ENCODE data around the gene KRT1. TPM values are rescaled to one million over a fixed set of nuclear protein-coding genes. Genes with fewer than 3 reads are reported as not detected.

KRT1 gene
- total and polyA plus RNA-seq, 2 donors (not counting 1 experiment from before 2014, with no cell fraction given) = not detected

- Histone ChIP-seq H3K27ac (ENCODE audit: low read length in 2 of 2) (no peak overlapping the region), H3K4me2 (replicated peaks; ENCODE audit: low read depth, low read length, poor library complexity, severe bottlenecking) (no peak overlapping the region), H2AFZ (ENCODE audit: insufficient read depth, low read depth, low read length, poor library complexity, severe bottlenecking) (no peak overlapping the region), H3K27me3 (replicated peaks in 1 of 4; ENCODE audit: control extremely low read depth in 1 of 4, control insufficient read depth in 3 of 4, insufficient read depth in 4 of 4, low read length in 3 of 4) (peaks cover 0 to 16% (median 2%) of the 10 kb centered on the region in 4 experiments), H3K4me1 (ENCODE audit: control insufficient read depth in 2 of 2, insufficient read depth in 2 of 2, low read length in 2 of 2) (peaks cover 0 to 3% of the 10 kb centered on the region in 2 donors), H3K9me3 (ENCODE audit: control extremely low read depth in 1 of 3, control insufficient read depth in 2 of 3, insufficient read depth in 1 of 3, low read length in 2 of 3) (no peaks in the 10 kb centered on the region), H3K9ac (ENCODE audit: low read length) (no peak overlapping the region), H3K79me2 (ENCODE audit: control insufficient read depth, insufficient read depth, low read length) (no peaks in the 10 kb centered on the region), H3K36me3 (replicated peaks in 1 of 2; ENCODE audit: control extremely low read depth in 1 of 2, control insufficient read depth in 1 of 2, extremely low read depth in 1 of 2, insufficient read depth in 2 of 2, low read length in 1 of 2) (no peaks in the 10 kb centered on the region), H3K4me3 (ENCODE audit: control extremely low read depth in 1 of 5, extremely low read depth in 1 of 5, insufficient read depth in 1 of 5, low read depth in 2 of 5, low read length in 4 of 5) (no peak overlapping the region), H4K20me1 (ENCODE audit: control insufficient read depth, insufficient read depth, low read length, poor library complexity, severe bottlenecking) (no peaks in the 10 kb centered on the region)
- Mint-ChIP-seq H3K4me1 (peaks cover 4% of the 10 kb centered on the region), H3K9me3 (ENCODE audit: insufficient read depth) (no peaks in the 10 kb centered on the region), H3K4me3 (no peak overlapping the region), H3K27me3 (peaks cover 51% of the 10 kb centered on the region), H3K27ac (no peak overlapping the region)
- ChIA-PET CTCF (no interaction called here), POLR2A (no interaction called here)
- no peak for ATAC-seq (ENCODE audit: low read depth)
- DNase-seq = no peak
- no peak for TF ChIP-seq EZH2 (IDR thresholded peaks at IDR 0.05; ENCODE audit: borderline replicate concordance, insufficient read depth, low read depth, low read length, poor library complexity, severe bottlenecking)
- TF ChIP-seq, protein P1, sequence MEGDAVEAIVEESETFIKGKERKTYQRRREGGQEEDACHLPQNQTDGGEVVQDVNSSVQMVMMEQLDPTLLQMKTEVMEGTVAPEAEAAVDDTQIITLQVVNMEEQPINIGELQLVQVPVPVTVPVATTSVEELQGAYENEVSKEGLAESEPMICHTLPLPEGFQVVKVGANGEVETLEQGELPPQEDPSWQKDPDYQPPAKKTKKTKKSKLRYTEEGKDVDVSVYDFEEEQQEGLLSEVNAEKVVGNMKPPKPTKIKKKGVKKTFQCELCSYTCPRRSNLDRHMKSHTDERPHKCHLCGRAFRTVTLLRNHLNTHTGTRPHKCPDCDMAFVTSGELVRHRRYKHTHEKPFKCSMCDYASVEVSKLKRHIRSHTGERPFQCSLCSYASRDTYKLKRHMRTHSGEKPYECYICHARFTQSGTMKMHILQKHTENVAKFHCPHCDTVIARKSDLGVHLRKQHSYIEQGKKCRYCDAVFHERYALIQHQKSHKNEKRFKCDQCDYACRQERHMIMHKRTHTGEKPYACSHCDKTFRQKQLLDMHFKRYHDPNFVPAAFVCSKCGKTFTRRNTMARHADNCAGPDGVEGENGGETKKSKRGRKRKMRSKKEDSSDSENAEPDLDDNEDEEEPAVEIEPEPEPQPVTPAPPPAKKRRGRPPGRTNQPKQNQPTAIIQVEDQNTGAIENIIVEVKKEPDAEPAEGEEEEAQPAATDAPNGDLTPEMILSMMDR (IDR thresholded peaks at IDR 0.05) = no peak
- intact Hi-C loops (cut with micrococcal nuclease) = no loop called here
- WGBS (ENCODE audit: insufficient coverage) = 100% methylated on average over 2 of the region's 3 CpGs
Observed at GRCh38 chr12:52686063-52686462, 5.9 kb upstream of the KRT1 start.

- Histone ChIP-seq H3K9ac (ENCODE audit: low read length) (no peak overlapping the region), H3K27ac (ENCODE audit: low read length in 2 of 2) (no peak overlapping the region), H3K79me2 (ENCODE audit: control insufficient read depth, insufficient read depth, low read length) (no peaks in the 10 kb centered on the region), H2AFZ (ENCODE audit: insufficient read depth, low read depth, low read length, poor library complexity, severe bottlenecking) (no peak overlapping the region), H3K36me3 (replicated peaks in 1 of 2; ENCODE audit: control extremely low read depth in 1 of 2, control insufficient read depth in 1 of 2, extremely low read depth in 1 of 2, insufficient read depth in 2 of 2, low read length in 1 of 2) (no peaks in the 10 kb centered on the region), H3K4me2 (replicated peaks; ENCODE audit: low read depth, low read length, poor library complexity, severe bottlenecking) (no peak overlapping the region), H3K4me1 (ENCODE audit: control insufficient read depth in 2 of 2, insufficient read depth in 2 of 2, low read length in 2 of 2) (no peaks in the 10 kb centered on the region), H3K4me3 (ENCODE audit: control extremely low read depth in 1 of 5, extremely low read depth in 1 of 5, insufficient read depth in 1 of 5, low read depth in 2 of 5, low read length in 4 of 5) (no peak overlapping the region), H3K9me3 (ENCODE audit: control extremely low read depth in 1 of 3, control insufficient read depth in 2 of 3, insufficient read depth in 1 of 3, low read length in 2 of 3) (no peaks in the 10 kb centered on the region), H3K27me3 (replicated peaks in 1 of 4; ENCODE audit: control extremely low read depth in 1 of 4, control insufficient read depth in 3 of 4, insufficient read depth in 4 of 4, low read length in 3 of 4) (peaks cover 0 to 10% (median under 1%) of the 10 kb centered on the region in 4 experiments), H4K20me1 (ENCODE audit: control insufficient read depth, insufficient read depth, low read length, poor library complexity, severe bottlenecking) (no peaks in the 10 kb centered on the region)
- DNase-seq (no peak), ATAC-seq (ENCODE audit: low read depth) (no peak)
- Mint-ChIP-seq H3K27ac (no peak overlapping the region), H3K4me3 (no peak overlapping the region), H3K9me3 (ENCODE audit: insufficient read depth) (no peaks in the 10 kb centered on the region), H3K4me1 (no peaks in the 10 kb centered on the region), H3K27me3 (peaks cover 49% of the 10 kb centered on the region)
- WGBS (ENCODE audit: insufficient coverage) = 86% methylated on average over 6 of the region's 6 CpGs
- intact Hi-C loops (cut with micrococcal nuclease) = no loop called here
- TF ChIP-seq, protein P1 (IDR thresholded peaks at IDR 0.05) = no peak
- no peak for TF ChIP-seq EZH2 (IDR thresholded peaks at IDR 0.05; ENCODE audit: borderline replicate concordance, insufficient read depth, low read depth, low read length, poor library complexity, severe bottlenecking)
- ChIA-PET CTCF (no interaction called here), POLR2A (no interaction called here)
Observed at GRCh38 chr12:52685406-52685890, 5.2 kb upstream of the KRT1 start.
